ENCODE measurements around the gene SELENOI.

DNA sequence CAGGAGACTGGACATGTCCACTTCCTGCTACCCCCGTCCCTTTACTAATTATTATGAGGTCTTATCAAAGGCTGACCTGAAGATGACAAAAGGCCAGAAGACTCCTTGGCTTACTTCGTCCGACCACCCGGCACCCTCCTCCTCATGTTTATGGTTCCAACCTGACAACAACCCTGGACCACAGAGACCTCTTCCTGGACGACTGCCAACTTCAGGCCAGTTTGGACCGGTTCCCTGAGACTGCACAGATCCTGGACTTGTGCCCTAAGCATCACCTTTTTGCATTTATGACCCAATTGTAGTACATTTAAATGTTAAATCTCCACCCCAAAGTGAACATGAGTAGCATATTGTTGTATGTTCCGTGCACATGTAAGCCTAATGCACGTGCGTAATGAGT, 61.6 kb downstream of the SELENOI start:
- TF ChIP-seq GATA2 (IDR thresholded peaks at IDR 0.05; ENCODE audit: low read depth, low read length) (no peak), GATA3 (IDR thresholded peaks at IDR 0.05; ENCODE audit: low read depth, low read length) (no peak)
